Tibial artery (tissue), 4 donors: Measurements from ENCODE around the gene CTTNBP2.
A peak's percentile ranks its signal among the peaks of the same experiment; 100 is the strongest.

Experiments used
- DNase-seq, 2 donors: peaks; one replicate each; pipeline ENCODE4 v3.0.0-alpha.2; 2019
- H3K27ac ChIP-seq, 2 donors: fragments of 200-600 bp; sonication (generic) in 1 of 2; 1 replicate in 1 of 2; 2 replicates in 1 of 2; pipeline ENCODE4 v1.5.1; 2018 to 2019; ENCODE audit warnings: mild to moderate bottlenecking in 1 of 2
- H3K27me3 ChIP-seq, 2 donors: fragments of 200-600 bp; sonication (generic) in 1 of 2; one replicate each; pipeline versions ENCODE4 v1.5.1 to v1.6.0; 2016 to 2019
- H3K36me3 ChIP-seq, 3 donors: fragments of 200-600 bp; sonication (generic) in 2 of 3; one replicate each; pipeline ENCODE4 v1.5.1; 2016 to 2019; ENCODE audit warnings: mild to moderate bottlenecking in 2 of 3
- H3K4me1 ChIP-seq, 4 donors: fragments of 200-600 bp; sonication (generic) in 2 of 4; 1 replicate in 3 of 4; 2 replicates in 1 of 4; pipeline ENCODE4 v1.5.1; 2016 to 2019
- H3K4me3 ChIP-seq, 2 donors: fragments of 200-600 bp; sonication (generic) in 1 of 2; 1 replicate in 1 of 2; 2 replicates in 1 of 2; pipeline ENCODE4 v1.5.1; 2018 to 2019; ENCODE audit warnings: mild to moderate bottlenecking in 2 of 2
- H3K9me3 ChIP-seq, 3 donors: fragments of 200-600 bp; sonication (generic) in 1 of 3; one replicate each; pipeline ENCODE4 v1.5.1; 2016 to 2019
- intact Hi-C: fragments of 100-400 bp; cut with DNase I; formaldehyde crosslinking; loops from one replicate; pipeline ENCODE4 v1.15.0; 2023; ENCODE audit warnings: low total_unique reads
- TF ChIP-seq, protein P1 (sequence below), 2 experiments: fragments of 200-600 bp in 1 of 2; fragments of 450-650 bp in 1 of 2; IDR thresholded peaks; one replicate each; pipeline ENCODE4 v1.5.1; 2017 to 2019; ENCODE audit warnings: antibody characterized with exemption in 2 of 2, mild to moderate bottlenecking in 1 of 2, moderate library complexity in 1 of 2

The CTTNBP2 gene

DNA sequence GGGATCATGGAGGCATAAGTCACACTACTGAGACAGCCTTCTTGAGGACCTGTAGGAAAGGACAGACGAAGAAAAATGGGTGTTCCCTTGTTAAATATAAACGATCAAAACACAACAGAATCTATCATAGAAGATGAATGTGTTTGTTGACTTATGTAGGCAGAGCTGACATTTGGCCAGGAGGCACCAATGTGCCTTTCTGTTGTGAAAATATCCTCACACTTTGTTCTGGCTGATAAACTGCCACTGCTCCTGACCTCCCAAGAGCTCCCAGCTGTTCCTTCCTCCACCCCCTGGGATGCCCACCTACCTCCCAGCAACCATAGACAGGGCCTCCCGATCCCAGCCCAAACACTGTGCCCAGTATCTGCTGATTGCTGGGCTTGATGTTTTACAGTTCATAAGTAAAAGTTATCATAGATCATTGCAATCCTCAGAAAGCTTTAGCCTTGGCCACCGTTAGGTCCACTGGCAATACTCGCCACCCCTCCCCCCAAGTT lies 116.6 kb downstream of the CTTNBP2 start:
- H3K9me3 ChIP-seq: no peaks in the 10 kb centered on the region
- no peaks in the 10 kb centered on the region for H3K4me1 ChIP-seq
- H3K4me3 ChIP-seq: no peak overlapping the region
- no peaks in the 10 kb centered on the region for H3K27me3 ChIP-seq
- TF ChIP-seq, protein P1, sequence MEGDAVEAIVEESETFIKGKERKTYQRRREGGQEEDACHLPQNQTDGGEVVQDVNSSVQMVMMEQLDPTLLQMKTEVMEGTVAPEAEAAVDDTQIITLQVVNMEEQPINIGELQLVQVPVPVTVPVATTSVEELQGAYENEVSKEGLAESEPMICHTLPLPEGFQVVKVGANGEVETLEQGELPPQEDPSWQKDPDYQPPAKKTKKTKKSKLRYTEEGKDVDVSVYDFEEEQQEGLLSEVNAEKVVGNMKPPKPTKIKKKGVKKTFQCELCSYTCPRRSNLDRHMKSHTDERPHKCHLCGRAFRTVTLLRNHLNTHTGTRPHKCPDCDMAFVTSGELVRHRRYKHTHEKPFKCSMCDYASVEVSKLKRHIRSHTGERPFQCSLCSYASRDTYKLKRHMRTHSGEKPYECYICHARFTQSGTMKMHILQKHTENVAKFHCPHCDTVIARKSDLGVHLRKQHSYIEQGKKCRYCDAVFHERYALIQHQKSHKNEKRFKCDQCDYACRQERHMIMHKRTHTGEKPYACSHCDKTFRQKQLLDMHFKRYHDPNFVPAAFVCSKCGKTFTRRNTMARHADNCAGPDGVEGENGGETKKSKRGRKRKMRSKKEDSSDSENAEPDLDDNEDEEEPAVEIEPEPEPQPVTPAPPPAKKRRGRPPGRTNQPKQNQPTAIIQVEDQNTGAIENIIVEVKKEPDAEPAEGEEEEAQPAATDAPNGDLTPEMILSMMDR (IDR thresholded peaks at IDR 0.05): no peak
- intact Hi-C loops: no loop called here
- no peak overlapping the region for H3K27ac ChIP-seq
- DNase-seq: no peak
- peaks cover 8 to 21% (median 16%) of the 10 kb centered on the region in 3 donors for H3K36me3 ChIP-seq

DNA sequence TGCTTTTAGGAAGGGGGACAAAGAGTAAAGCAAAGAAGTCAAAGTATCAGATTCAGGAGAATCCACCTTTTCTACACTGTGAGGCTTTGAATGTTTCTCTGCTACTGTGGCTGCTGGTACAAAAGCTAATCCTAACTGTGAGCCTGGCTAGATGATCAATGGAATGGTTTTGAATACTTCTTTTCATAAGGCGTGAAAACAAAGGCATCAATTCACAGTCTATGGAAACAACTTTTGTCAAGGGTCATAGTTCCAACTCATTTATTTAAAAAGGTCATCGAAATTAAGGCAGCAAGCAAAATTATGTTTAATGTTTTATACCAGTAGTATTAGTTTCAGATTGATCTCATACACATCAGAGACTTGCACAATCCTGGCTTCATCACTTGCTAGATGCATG lies 118.1 kb downstream of the CTTNBP2 start:
- Histone ChIP-seq H3K4me3 (no peak overlapping the region), H3K9me3 (no peaks in the 10 kb centered on the region), H3K27me3 (no peaks in the 10 kb centered on the region), H3K4me1 (peaks cover 0 to 3% (median 0%) of the 10 kb centered on the region in 4 donors), H3K27ac (no peak overlapping the region), H3K36me3 (peaks cover 8 to 21% (median 12%) of the 10 kb centered on the region in 3 donors)
- TF ChIP-seq, protein P1 (IDR thresholded peaks at IDR 0.05): no peak
- intact Hi-C loops: no loop called here
- DNase-seq: no peak

DNA sequence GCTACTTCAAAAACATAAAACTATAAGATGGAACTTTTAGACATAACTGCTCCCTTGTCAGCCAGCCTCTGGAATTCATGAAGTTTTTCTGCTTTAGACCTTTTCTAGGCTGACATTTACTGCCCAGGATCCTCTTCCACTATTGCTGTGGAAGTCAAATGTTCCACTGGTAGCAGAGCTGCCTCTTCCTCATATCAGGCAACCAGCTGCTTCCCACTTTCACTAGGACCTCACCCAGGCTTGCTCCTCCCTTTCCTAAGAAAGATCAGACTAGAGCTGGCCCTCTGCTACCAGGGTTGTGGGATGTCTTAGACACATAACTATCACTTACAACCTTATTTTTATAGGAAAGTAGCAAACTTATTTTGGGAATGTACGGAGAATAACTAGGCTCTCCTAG lies 121.5 kb downstream of the CTTNBP2 start:
- TF ChIP-seq, protein P1 (IDR thresholded peaks at IDR 0.05): no peak
- Histone ChIP-seq H3K4me1 (peaks cover 0 to 3% (median 0%) of the 10 kb centered on the region in 4 donors), H3K4me3 (no peak overlapping the region), H3K36me3 (peaks cover 0 to 14% (median 12%) of the 10 kb centered on the region in 3 donors), H3K27ac (no peak overlapping the region), H3K9me3 (no peaks in the 10 kb centered on the region), H3K27me3 (no peaks in the 10 kb centered on the region)
- DNase-seq: peak in 1 of 2 donors; percentile 34
- intact Hi-C loops: no loop called here

DNA sequence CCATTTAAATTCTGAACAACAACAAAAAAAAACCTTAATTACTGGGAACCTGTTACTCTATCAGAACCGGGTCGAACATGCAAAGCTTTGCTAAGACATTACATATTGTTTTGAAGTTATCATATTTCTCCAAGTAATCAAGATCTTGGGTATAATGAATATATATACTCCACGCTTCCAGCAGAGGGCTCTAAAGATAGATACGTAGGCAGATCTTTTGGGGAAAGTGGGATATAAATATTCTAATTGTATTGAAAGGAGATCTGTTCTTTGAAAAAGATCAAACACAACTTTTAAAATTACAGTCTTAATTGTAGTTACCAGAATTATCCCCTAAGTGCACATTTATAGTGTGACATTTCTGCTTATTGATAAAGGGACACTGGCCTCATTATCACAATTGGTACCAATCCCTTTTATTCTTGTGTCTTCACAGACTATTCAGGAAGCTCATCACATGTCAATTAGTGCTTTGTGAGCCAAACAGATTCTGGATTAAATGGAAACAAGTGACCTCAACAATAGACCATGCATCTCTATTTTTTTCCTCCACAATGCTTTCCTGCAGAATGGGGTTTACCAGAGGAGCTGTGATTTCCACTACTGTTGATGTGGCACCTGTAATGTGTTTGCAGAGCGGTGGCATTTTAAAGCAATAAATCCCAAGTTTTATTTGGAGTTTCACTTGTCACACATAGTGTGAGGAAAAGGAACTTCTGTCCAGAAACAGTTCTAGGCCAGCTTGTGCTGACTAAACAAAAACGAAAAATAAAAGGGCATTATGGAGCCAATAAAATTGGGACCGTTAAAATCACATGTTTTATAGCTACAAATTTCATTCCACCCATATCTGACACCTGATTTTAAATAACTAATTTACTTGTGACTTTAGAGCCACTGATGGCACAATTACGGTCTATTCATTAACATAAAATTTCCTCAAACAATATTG lies 122.4 kb downstream of the CTTNBP2 start:
- Histone ChIP-seq H3K27ac (no peak overlapping the region), H3K4me3 (no peak overlapping the region), H3K27me3 (no peaks in the 10 kb centered on the region), H3K4me1 (peaks cover 0 to 3% (median 0%) of the 10 kb centered on the region in 4 donors), H3K9me3 (no peaks in the 10 kb centered on the region), H3K36me3 (peaks cover 3 to 11% (median 5%) of the 10 kb centered on the region in 3 donors)
- intact Hi-C loops: no loop called here
- no peak for DNase-seq
- TF ChIP-seq, protein P1 (IDR thresholded peaks at IDR 0.05): peak; percentile 59 to 62

DNA sequence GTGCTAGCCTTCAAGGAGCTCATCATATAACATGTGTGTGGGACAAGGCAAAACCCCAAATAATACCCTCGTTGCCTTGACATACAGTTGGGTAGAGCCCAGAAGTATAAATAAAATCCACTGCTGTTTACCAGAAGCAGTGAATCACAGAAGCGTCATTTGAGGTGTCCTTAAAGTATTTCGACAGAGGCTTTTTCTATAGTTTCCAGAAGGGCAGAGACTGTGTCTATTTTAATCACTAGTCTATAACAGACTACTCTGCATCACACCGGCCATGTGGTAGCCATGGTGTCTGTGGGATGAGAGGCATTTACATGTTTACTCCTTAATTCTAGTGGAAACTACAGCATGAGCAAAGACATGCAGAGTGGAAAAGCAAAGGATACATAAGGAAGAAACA lies 131.3 kb downstream of the CTTNBP2 start:
- no peaks in the 10 kb centered on the region for H3K27me3 ChIP-seq
- TF ChIP-seq, protein P1 (IDR thresholded peaks at IDR 0.05): no peak
- DNase-seq: no peak
- H3K4me1 ChIP-seq: no peaks in the 10 kb centered on the region
- intact Hi-C loops: loop anchor here (10.0 kb wide), 2 partner anchors 133 to 433 kb away; partner anchors contain the start of gene CTTNBP2
- no peaks in the 10 kb centered on the region for H3K9me3 ChIP-seq
- peaks cover 27 to 45% (median 29%) of the 10 kb centered on the region in 3 donors for H3K36me3 ChIP-seq
- no peak overlapping the region for H3K4me3 ChIP-seq
- no peak overlapping the region for H3K27ac ChIP-seq
